Measurements from ENCODE around the gene LRP4.

GRCh38 chr11:46902694-46903093, 15.7 kb downstream of the LRP4 start:
- no peak for TF ChIP-seq CTCF (IDR thresholded peaks at IDR 0.05)
- TF ChIP-seq POLR2A (IDR thresholded peaks at IDR 0.05): no peak

Data from ovary (tissue), 3 donors.